Panc1 (cell line): ENCODE results near the gene PANK4. TPM values are rescaled to one million over a fixed set of nuclear protein-coding genes. Genes with fewer than 3 reads are reported as not detected.
A peak's percentile ranks its signal among the peaks of the same experiment; 100 is the strongest.

Experiments used
- ATAC-seq: fragments of 200-7000 bp; cut with Tn5 transposase; 2 replicates; pipeline ENCODE4 v1.9.1; 2020; ENCODE audit warnings: mild to moderate bottlenecking, moderate library complexity
- BruUV-seq: library from RNA; stranded (reverse); fragments of 400-500 nt; replicated peaks from 2 replicates; lab custom pipeline; 2021; lab: Mats Ljungman, UMichigan
- CTCF ChIA-PET: fragments of 300-600 bp; sonication (Branson Sonifier 250); formaldehyde crosslinking; loops from one replicate; lab custom pipeline; 2022; ENCODE audit warnings: antibody characterized with exemption; lab: Charles Lee
- POLR2A ChIA-PET: fragments of 300-600 bp; sonication (Branson Sonifier 250); formaldehyde crosslinking; loops from one replicate; lab custom pipeline; 2022; ENCODE audit warnings: antibody characterized with exemption; lab: Charles Lee
- DNase-seq: peaks from one replicate; pipeline ENCODE4 v3.0.0-alpha.2; 2010; ENCODE audit warnings: low read depth, low spot score
- H3K27ac ChIP-seq: 2 replicates; pipeline ENCODE4 v1.5.1; 2011; ENCODE audit warnings: mild to moderate bottlenecking, low read length, inconsistent platforms
- H3K27me3 ChIP-seq: fragments of 200-500 bp; sonication (Bioruptor generic); 2 replicates; pipeline ENCODE4 v1.6.0; 2014; ENCODE audit warnings: low read length, inconsistent platforms; ENCODE audit not compliant: control insufficient read depth, insufficient read depth
- H3K36me3 ChIP-seq: fragments of 200-500 bp; sonication (Bioruptor generic); 2 replicates; pipeline ENCODE4 v1.5.1; 2014; ENCODE audit warnings: inconsistent platforms, mild to moderate bottlenecking, low read length, moderate library complexity; ENCODE audit not compliant: control insufficient read depth, insufficient read depth
- H3K4me1 ChIP-seq: 2 replicates; pipeline ENCODE4 v1.5.1; 2011; ENCODE audit warnings: inconsistent platforms, mild to moderate bottlenecking, low read length, moderate library complexity; ENCODE audit not compliant: control insufficient read depth, insufficient read depth
- H3K4me3 ChIP-seq, 2 experiments: 2 replicates each; pipeline ENCODE4 v1.5.1; 2011 to 2012; ENCODE audit warnings: low read depth in 2 of 2, low read length in 2 of 2, mild to moderate bottlenecking in 2 of 2, inconsistent platforms in 1 of 2, moderate library complexity in 1 of 2
- H3K9me3 ChIP-seq: fragments of 200-500 bp; sonication (Bioruptor generic); 2 replicates; pipeline ENCODE4 v1.5.1; 2014; ENCODE audit warnings: low read depth, mild to moderate bottlenecking, inconsistent platforms, low read length, moderate library complexity; ENCODE audit not compliant: control insufficient read depth, insufficient read depth
- POLR2AphosphoS5 ChIP-seq: IDR thresholded peaks from 2 replicates; pipeline ENCODE4 v1.6.1; 2012; ENCODE audit warnings: mild to moderate bottlenecking, low read depth, low read length, moderate library complexity
- REST ChIP-seq, 2 experiments: IDR thresholded peaks; 2 replicates each; pipeline ENCODE4 v1.6.1; 2011 to 2012; ENCODE audit warnings: low read depth in 2 of 2, control low read depth in 1 of 2, low read length in 1 of 2, mild to moderate bottlenecking in 1 of 2, moderate library complexity in 1 of 2; ENCODE audit not compliant: insufficient read depth in 1 of 2
- SIN3A ChIP-seq: IDR thresholded peaks from 2 replicates; pipeline ENCODE4 v1.6.1; 2012; ENCODE audit warnings: low read depth, mild to moderate bottlenecking, low read length, moderate library complexity, borderline replicate concordance; ENCODE audit not compliant: insufficient read depth
- TCF7L2 ChIP-seq: IDR thresholded peaks from 2 replicates; pipeline ENCODE4 v1.6.1; 2011; ENCODE audit warnings: mild to moderate bottlenecking, low read depth, low read length, inconsistent platforms
- in situ Hi-C: cut with HindIII; loops from 2 replicates; pipeline ENCODE4 v1.10.0; 2016; ENCODE audit warnings: low sequenced_read_pairs, low pct_unique_long_range_greater_than_20kb
- intact Hi-C: fragments of 100-400 bp; cut with micrococcal nuclease; formaldehyde crosslinking; loops from one replicate; pipeline ENCODE4 v1.10.0; 2022; ENCODE audit not compliant: unreplicated experiment
- total RNA-seq: library from RNA; stranded (reverse); gene quantifications from one replicate; pipeline ENCODE4 v1.2.1, GENCODE V29; 2021; ENCODE audit not compliant: unreplicated experiment
- TF ChIP-seq, protein P1 (sequence below): fragments of 450-650 bp; IDR thresholded peaks from 2 replicates; pipeline ENCODE4 v1.5.1; 2017; ENCODE audit warnings: mild to moderate bottlenecking

Gene PANK4
- total RNA-seq, 1 experiment from 2014 or later, result 35.9 TPM

DNA sequence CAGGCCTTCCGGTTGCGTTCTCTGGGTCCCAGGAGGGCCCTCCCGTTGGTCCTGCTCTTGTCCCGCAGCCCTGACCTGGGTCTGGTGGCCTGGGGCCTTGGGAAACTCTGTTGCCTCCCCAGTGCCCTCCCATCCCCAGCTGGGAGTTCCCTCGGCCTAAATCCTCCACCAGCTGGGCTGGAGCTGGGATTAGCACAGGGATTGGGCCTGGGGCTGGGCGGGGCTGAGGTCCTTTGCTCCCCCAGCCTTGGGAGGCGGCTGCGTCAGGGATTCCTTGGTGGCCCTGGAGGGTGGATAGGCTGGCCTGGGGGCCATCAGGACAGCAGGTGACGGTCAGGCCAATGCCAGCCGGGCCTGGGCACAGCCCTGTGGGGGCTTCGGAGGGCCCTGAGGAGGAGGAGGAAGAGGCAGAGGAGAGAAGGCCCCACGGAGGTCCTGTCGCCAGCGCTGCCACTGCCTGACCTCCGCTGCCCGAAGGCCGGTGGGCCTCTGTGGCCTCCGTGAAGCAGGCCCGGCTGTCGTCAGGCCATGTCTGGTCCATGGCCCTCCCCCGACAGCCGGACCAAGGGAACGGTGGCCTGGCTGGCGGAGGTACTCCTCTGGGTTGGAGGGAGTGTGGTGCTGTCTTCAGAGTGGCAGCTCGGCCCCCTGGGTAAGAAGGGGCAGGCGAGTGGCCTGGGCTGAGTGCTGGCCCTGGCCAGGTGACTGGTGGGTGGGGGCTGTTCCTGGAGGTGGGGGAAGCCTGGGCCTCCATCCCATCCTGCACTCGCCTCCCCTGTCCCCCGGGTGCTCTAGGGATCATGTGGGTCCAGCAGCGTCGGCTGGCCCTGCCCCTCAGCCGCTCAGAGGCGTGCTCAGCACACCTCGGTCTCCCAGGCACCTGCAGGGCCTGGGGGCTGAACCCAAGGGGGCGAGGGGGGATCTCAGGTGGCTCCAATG, 50.1 kb downstream of the PANK4 start, which contains the start of gene PLCH2:
TSS of gene PLCH2 (plus strand) at position 229 of the 939 bp plus-strand sequence. CDS start at position 529, 300 bp downstream.
- ATAC-seq (peak; percentile 12), DNase-seq (no peak)
- no peak for TF ChIP-seq REST (IDR thresholded peaks at IDR 0.05; ENCODE audit: insufficient read depth in 1 of 2, low read depth in 2 of 2, low read length in 1 of 2)
- TF ChIP-seq, protein P1, sequence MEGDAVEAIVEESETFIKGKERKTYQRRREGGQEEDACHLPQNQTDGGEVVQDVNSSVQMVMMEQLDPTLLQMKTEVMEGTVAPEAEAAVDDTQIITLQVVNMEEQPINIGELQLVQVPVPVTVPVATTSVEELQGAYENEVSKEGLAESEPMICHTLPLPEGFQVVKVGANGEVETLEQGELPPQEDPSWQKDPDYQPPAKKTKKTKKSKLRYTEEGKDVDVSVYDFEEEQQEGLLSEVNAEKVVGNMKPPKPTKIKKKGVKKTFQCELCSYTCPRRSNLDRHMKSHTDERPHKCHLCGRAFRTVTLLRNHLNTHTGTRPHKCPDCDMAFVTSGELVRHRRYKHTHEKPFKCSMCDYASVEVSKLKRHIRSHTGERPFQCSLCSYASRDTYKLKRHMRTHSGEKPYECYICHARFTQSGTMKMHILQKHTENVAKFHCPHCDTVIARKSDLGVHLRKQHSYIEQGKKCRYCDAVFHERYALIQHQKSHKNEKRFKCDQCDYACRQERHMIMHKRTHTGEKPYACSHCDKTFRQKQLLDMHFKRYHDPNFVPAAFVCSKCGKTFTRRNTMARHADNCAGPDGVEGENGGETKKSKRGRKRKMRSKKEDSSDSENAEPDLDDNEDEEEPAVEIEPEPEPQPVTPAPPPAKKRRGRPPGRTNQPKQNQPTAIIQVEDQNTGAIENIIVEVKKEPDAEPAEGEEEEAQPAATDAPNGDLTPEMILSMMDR, result no peak
- no peak for TF ChIP-seq TCF7L2
- no peak for TF ChIP-seq SIN3A
- no peak; the same call in 1 of the 2 replicates for TF ChIP-seq POLR2AphosphoS5
- no peaks in the 10 kb centered on the region for H3K9me3 ChIP-seq
- peaks cover 88% of the 10 kb centered on the region for H3K4me1 ChIP-seq
- ChIA-PET CTCF (no interaction called here), POLR2A (no interaction called here)
- in situ Hi-C loops, result no loop called here
- H3K27ac ChIP-seq, result peak within 1 kb of the TSS; percentile 79
- H3K4me3 ChIP-seq, result no peak within 1 kb of the TSS
- intact Hi-C loops, result loop anchor here (10.0 kb wide), 1 partner anchor 62 kb away; the partner anchor contains the start of gene PEX10
- BruUV-seq, result no TSS peak
- H3K36me3 ChIP-seq, result no peaks in the 10 kb centered on the region
- H3K27me3 ChIP-seq, result no peaks in the 10 kb centered on the region

DNA sequence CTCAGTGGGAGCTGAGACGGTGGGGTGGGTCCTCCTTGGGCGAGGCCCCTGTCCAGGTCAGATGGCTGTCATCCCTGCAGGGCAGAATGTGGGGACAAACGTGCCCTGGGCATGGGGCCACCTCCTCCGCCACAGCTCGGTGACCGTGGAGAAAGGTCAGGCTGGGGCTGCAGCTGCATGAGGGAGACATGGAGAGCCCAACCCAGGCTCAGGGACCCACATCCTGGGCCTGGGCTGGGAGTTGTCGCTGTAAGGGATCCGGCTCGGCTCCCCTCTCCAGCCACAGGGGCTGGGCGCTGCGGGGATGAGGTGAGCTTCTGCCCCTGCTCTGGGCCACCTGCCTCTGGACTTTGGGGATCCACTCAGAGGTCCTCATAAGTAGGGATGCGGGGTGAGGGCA, 50.8 kb downstream of the PANK4 start:
- CTCF ChIA-PET, result no interaction called here
- BruUV-seq, result no TSS peak
- H3K27me3 ChIP-seq, result no peaks in the 10 kb centered on the region
- in situ Hi-C loops, result no loop called here
- no peak for ATAC-seq
- intact Hi-C loops, result loop anchor here (10.0 kb wide), 1 partner anchor 61 kb away; the partner anchor contains the start of gene PEX10
- peaks cover 88% of the 10 kb centered on the region for H3K4me1 ChIP-seq
- H3K36me3 ChIP-seq, result no peaks in the 10 kb centered on the region
- H3K27ac ChIP-seq, result peak overlapping the region; percentile 79
- TF ChIP-seq REST (IDR thresholded peaks at IDR 0.05; ENCODE audit: insufficient read depth in 1 of 2, low read depth in 2 of 2, low read length in 1 of 2), result no peak
- no peak for TF ChIP-seq POLR2AphosphoS5
- TF ChIP-seq TCF7L2, result no peak
- TF ChIP-seq SIN3A, result no peak
- TF ChIP-seq, protein P1, result no peak
- H3K4me3 ChIP-seq, result no peak overlapping the region
- POLR2A ChIA-PET, result no interaction called here
- no peaks in the 10 kb centered on the region for H3K9me3 ChIP-seq
- no peak for DNase-seq
